Measurements from ENCODE around the gene APOF.

The APOF gene

DNA sequence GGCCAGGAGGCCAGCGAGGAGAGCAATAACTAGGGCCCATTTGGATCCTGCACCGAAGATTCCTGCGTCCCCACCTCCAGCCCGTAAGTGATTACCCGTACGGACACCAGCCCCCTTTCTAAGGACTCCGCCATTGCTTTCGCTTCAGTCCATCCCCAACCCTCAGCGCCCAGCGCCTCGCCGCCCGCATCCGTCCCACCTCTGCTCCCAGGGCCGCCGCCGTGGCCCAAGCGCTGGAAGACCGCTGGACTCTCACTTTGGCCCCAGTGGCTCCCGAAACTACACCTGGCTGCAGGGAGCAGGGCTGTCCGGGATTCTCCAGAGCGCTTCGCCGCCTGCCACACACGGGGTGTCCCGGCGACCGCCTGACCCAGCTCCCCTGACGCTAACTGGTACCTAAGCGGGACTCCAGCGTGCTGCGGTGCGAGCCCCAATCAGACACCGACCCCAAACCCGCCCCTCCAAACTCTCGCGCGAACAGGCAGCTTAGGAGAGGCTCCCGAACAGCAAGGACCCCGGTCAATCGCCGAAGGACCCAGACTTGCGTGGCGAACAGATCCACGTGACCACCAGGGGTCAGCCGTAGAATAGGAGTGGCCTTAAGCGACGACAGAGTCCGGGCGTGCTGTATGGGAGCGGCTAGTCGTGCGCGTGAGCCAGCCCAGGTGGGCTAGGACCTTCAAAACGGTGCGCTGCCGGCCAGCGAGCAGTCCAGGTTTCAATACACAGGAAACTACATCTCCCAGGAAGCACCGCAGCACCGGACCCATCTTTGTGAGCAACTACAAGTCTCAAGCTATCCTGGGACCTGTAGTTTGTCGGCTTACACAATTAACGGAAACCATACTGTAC, 46.8 kb downstream of the APOF start, which contains the start of gene CNPY2:
Gene CNPY2, minus strand, starts transcription at position 367 of the 852 bp plus-strand sequence. CDS start 771 bp downstream, outside the sequence.
- no peaks in the 10 kb centered on the region for H3K27me3 ChIP-seq (replicated peaks; ENCODE audit: control insufficient read depth, insufficient read depth, low read length, poor library complexity, severe bottlenecking)
- peaks cover 14% of the 10 kb centered on the region for H3K4me1 ChIP-seq (ENCODE audit: control insufficient read depth, insufficient read depth, low read length, poor library complexity, severe bottlenecking)
- peak within 1 kb of the TSS; percentile 93 for H3K27ac ChIP-seq (ENCODE audit: insufficient read depth, low read length, poor library complexity, severe bottlenecking)
- H3K36me3 ChIP-seq (ENCODE audit: control insufficient read depth, insufficient read depth, low read length) = peaks cover 11% of the 10 kb centered on the region
- peak; percentile 83 to 91 (median 91) for DNase-seq
- H3K9me3 ChIP-seq (ENCODE audit: control insufficient read depth, low read length) = no peaks in the 10 kb centered on the region
- H3K4me3 ChIP-seq (ENCODE audit: insufficient read depth, low read depth, low read length, poor library complexity, severe bottlenecking) = peak within 1 kb of the TSS; percentile 80

DNA sequence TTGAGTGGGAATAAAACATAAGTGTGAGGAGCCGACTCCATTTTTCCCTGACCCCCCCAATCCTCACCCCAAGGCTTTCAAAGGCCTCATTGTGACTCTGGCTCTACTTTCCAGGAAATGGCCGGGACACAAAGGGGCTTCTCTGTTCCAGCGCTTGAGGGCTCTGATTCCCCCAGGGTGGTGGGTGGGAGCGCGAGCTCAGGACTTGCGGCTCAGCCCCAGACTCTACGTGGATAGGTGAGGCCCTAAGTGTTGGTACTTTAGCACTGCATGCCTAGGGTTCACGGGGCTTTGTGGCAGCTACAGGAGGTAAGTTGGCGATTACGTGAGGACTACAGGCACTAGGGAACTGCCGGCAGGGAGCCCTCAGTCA, 47.4 kb downstream of the APOF start:
- Histone ChIP-seq H3K27me3 (replicated peaks; ENCODE audit: control insufficient read depth, insufficient read depth, low read length, poor library complexity, severe bottlenecking) (no peaks in the 10 kb centered on the region), H3K4me3 (ENCODE audit: insufficient read depth, low read depth, low read length, poor library complexity, severe bottlenecking) (peak overlapping the region; percentile 80), H3K9me3 (ENCODE audit: control insufficient read depth, low read length) (no peaks in the 10 kb centered on the region), H3K36me3 (ENCODE audit: control insufficient read depth, insufficient read depth, low read length) (peaks cover 17% of the 10 kb centered on the region), H3K27ac (ENCODE audit: insufficient read depth, low read length, poor library complexity, severe bottlenecking) (peak overlapping the region; percentile 93), H3K4me1 (ENCODE audit: control insufficient read depth, insufficient read depth, low read length, poor library complexity, severe bottlenecking) (peaks cover 14% of the 10 kb centered on the region)
- DNase-seq = no peak

DNA sequence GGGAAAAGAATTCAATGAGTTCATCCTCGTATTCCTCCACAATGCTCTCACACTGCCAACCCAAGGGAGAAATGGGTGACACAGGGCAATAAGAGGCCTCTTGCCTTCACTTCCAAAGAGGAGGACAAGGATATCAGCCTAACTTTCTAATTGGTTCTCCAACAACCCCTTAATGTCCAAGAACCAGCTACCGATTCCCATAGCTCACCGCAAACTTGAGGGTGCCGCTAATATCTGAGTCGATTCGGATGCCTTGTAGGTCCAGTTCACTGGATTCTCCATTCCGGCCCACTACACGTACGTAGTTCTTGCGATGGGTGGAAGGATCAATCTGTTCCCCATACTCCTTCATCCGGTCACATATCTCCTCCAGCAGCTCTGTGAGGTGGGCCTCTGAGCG, 51.7 kb downstream of the APOF start:
- no peak overlapping the region for H3K27ac ChIP-seq (ENCODE audit: insufficient read depth, low read length, poor library complexity, severe bottlenecking)
- no peaks in the 10 kb centered on the region for H3K9me3 ChIP-seq (ENCODE audit: control insufficient read depth, low read length)
- no peaks in the 10 kb centered on the region for H3K27me3 ChIP-seq (replicated peaks; ENCODE audit: control insufficient read depth, insufficient read depth, low read length, poor library complexity, severe bottlenecking)
- DNase-seq = no peak
- peaks cover 17% of the 10 kb centered on the region for H3K36me3 ChIP-seq (ENCODE audit: control insufficient read depth, insufficient read depth, low read length)
- no peak overlapping the region for H3K4me3 ChIP-seq (ENCODE audit: insufficient read depth, low read depth, low read length, poor library complexity, severe bottlenecking)
- H3K4me1 ChIP-seq (ENCODE audit: control insufficient read depth, insufficient read depth, low read length, poor library complexity, severe bottlenecking) = peaks cover 9% of the 10 kb centered on the region

Data from effector memory CD4-positive, alpha-beta T cell (primary cell).